ENCODE data around the gene NFE2. TPM values are rescaled to one million over a fixed set of nuclear protein-coding genes. Genes with fewer than 3 reads are reported as not detected.

NFE2 gene
- total and polyA plus RNA-seq, 2 of the 8 experiments (the other 6 are each of a cell fraction or from before 2014, with no cell fraction given) = 2.0 to 6.1 TPM

DNA sequence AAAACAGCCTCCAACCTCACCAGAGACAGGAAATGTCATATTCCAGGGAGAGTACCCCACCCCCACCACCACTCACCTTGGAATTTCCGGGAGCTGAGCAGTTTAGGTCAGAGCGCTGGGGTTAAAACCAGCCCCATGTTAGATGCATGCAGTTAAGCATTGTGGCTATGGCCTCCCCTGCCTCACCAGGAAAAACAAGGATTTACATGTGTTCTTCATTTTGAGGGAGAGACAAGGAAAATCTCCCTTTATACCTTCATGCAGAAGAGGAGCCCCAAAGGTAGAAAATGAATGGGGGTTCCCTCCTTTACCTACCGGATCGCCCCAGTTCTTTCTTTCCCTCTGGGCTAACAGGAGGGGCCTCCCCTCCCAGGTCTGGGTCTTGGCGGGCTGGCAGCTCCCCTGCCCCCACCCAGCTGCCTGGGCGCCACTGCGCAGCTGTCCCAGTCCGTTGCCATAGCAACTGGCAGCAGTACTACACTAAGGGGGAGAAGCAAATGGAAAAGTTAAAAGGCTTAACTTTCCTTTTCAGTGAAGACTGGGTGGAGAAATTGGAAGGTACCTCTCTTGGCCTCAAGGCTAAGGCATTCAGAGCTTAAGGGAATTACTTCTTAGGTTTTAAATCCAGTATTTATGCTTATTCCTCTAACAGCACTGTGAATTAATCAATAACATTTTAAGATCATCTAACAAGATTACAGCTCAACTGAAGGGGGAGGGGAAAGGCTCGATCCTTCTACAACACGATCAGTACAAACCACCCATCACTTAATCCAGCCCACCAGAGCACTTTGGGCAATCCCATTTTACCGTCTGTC, 41.4 kb downstream of the NFE2 start (continued):
- peak in 1 of 2 experiments; percentile 97; a peak in 3 of 4 replicates for TF ChIP-seq SIN3A (conservative IDR thresholded peaks at IDR 0.05 in 1 of 2, IDR thresholded peaks at IDR 0.05 in 1 of 2; ENCODE audit: low read depth in 1 of 2, low read length in 2 of 2)
- TF ChIP-seq CTBP2 (IDR thresholded peaks at IDR 0.05; ENCODE audit: borderline replicate concordance, insufficient read depth, insufficient read length, low read length) = no peak
- peak; percentile 94 for TF ChIP-seq TEAD4 (IDR thresholded peaks at IDR 0.05; ENCODE audit: low read depth, low read length)
- no peak for TF ChIP-seq SP2 (IDR thresholded peaks at IDR 0.05; ENCODE audit: low read length)
- TF ChIP-seq FOSL1 (IDR thresholded peaks at IDR 0.05; ENCODE audit: insufficient read depth, low read depth, low read length) = no peak
- TF ChIP-seq, protein P1, sequence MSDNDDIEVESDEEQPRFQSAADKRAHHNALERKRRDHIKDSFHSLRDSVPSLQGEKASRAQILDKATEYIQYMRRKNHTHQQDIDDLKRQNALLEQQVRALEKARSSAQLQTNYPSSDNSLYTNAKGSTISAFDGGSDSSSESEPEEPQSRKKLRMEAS (IDR thresholded peaks at IDR 0.05) = peak; percentile 74
- TF ChIP-seq, protein P2, sequence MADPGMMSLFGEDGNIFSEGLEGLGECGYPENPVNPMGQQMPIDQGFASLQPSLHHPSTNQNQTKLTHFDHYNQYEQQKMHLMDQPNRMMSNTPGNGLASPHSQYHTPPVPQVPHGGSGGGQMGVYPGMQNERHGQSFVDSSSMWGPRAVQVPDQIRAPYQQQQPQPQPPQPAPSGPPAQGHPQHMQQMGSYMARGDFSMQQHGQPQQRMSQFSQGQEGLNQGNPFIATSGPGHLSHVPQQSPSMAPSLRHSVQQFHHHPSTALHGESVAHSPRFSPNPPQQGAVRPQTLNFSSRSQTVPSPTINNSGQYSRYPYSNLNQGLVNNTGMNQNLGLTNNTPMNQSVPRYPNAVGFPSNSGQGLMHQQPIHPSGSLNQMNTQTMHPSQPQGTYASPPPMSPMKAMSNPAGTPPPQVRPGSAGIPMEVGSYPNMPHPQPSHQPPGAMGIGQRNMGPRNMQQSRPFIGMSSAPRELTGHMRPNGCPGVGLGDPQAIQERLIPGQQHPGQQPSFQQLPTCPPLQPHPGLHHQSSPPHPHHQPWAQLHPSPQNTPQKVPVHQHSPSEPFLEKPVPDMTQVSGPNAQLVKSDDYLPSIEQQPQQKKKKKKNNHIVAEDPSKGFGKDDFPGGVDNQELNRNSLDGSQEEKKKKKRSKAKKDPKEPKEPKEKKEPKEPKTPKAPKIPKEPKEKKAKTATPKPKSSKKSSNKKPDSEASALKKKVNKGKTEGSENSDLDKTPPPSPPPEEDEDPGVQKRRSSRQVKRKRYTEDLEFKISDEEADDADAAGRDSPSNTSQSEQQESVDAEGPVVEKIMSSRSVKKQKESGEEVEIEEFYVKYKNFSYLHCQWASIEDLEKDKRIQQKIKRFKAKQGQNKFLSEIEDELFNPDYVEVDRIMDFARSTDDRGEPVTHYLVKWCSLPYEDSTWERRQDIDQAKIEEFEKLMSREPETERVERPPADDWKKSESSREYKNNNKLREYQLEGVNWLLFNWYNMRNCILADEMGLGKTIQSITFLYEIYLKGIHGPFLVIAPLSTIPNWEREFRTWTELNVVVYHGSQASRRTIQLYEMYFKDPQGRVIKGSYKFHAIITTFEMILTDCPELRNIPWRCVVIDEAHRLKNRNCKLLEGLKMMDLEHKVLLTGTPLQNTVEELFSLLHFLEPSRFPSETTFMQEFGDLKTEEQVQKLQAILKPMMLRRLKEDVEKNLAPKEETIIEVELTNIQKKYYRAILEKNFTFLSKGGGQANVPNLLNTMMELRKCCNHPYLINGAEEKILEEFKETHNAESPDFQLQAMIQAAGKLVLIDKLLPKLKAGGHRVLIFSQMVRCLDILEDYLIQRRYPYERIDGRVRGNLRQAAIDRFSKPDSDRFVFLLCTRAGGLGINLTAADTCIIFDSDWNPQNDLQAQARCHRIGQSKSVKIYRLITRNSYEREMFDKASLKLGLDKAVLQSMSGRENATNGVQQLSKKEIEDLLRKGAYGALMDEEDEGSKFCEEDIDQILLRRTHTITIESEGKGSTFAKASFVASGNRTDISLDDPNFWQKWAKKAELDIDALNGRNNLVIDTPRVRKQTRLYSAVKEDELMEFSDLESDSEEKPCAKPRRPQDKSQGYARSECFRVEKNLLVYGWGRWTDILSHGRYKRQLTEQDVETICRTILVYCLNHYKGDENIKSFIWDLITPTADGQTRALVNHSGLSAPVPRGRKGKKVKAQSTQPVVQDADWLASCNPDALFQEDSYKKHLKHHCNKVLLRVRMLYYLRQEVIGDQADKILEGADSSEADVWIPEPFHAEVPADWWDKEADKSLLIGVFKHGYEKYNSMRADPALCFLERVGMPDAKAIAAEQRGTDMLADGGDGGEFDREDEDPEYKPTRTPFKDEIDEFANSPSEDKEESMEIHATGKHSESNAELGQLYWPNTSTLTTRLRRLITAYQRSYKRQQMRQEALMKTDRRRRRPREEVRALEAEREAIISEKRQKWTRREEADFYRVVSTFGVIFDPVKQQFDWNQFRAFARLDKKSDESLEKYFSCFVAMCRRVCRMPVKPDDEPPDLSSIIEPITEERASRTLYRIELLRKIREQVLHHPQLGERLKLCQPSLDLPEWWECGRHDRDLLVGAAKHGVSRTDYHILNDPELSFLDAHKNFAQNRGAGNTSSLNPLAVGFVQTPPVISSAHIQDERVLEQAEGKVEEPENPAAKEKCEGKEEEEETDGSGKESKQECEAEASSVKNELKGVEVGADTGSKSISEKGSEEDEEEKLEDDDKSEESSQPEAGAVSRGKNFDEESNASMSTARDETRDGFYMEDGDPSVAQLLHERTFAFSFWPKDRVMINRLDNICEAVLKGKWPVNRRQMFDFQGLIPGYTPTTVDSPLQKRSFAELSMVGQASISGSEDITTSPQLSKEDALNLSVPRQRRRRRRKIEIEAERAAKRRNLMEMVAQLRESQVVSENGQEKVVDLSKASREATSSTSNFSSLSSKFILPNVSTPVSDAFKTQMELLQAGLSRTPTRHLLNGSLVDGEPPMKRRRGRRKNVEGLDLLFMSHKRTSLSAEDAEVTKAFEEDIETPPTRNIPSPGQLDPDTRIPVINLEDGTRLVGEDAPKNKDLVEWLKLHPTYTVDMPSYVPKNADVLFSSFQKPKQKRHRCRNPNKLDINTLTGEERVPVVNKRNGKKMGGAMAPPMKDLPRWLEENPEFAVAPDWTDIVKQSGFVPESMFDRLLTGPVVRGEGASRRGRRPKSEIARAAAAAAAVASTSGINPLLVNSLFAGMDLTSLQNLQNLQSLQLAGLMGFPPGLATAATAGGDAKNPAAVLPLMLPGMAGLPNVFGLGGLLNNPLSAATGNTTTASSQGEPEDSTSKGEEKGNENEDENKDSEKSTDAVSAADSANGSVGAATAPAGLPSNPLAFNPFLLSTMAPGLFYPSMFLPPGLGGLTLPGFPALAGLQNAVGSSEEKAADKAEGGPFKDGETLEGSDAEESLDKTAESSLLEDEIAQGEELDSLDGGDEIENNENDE (IDR thresholded peaks at IDR 0.05; ENCODE audit: insufficient replicate concordance, low read length) = peak; percentile 89
- no peak for TF ChIP-seq POU5F1 (IDR thresholded peaks at IDR 0.05; ENCODE audit: low read depth, low read length)
- peak; percentile 65 for TF ChIP-seq CHD2 (IDR thresholded peaks at IDR 0.05; ENCODE audit: low read length)
- no peak for TF ChIP-seq SRF (IDR thresholded peaks at IDR 0.05; ENCODE audit: low read depth, low read length)

Data from H1 (cell line).